ENCODE measurements around the gene KAZN.

- no peak for TF ChIP-seq CTCF (IDR thresholded peaks at IDR 0.05; ENCODE audit: low read depth, low read length, poor library complexity, severe bottlenecking)
- TF ChIP-seq EZH2phosphoT487 (IDR thresholded peaks at IDR 0.05; ENCODE audit: borderline replicate concordance, low read length): no peak
Measured at GRCh38 chr1:14756589-14757285, 158.3 kb downstream of the KAZN start.
